Liver (tissue), 9 donors: ENCODE results near the gene TMEM204. TPM values are rescaled to one million over a fixed set of nuclear protein-coding genes. Genes with fewer than 3 reads are reported as not detected.

ENCODE experiments used
- DNase-seq: peaks from one replicate; pipeline ENCODE4 v3.0.0-alpha.2; 2017; ENCODE audit warnings: low spot score
- H3K27ac ChIP-seq, 2 donors: one replicate each; pipeline ENCODE4 v1.7.0; 2013; ENCODE audit warnings: inconsistent platforms in 2 of 2, low read length in 2 of 2, control low read depth in 1 of 2, low read depth in 1 of 2, mild to moderate bottlenecking in 1 of 2
- H3K27me3 ChIP-seq, 4 donors: one replicate each; pipeline versions ENCODE4 v1.6.1 to v1.7.0; 2013; ENCODE audit warnings: low read length in 3 of 4, inconsistent platforms in 1 of 4, mild to moderate bottlenecking in 1 of 4, moderate library complexity in 1 of 4; ENCODE audit not compliant: control insufficient read depth in 4 of 4, insufficient read depth in 4 of 4
- H3K36me3 ChIP-seq, 4 donors: one replicate each; pipeline versions ENCODE4 v1.6.1 to v1.7.0; 2013; ENCODE audit warnings: low read length in 3 of 4, mild to moderate bottlenecking in 3 of 4, low read depth in 1 of 4, moderate library complexity in 1 of 4; ENCODE audit not compliant: control insufficient read depth in 4 of 4, insufficient read depth in 3 of 4
- H3K4me1 ChIP-seq, 4 donors: one replicate each; pipeline versions ENCODE4 v1.6.1 to v1.7.0; 2013; ENCODE audit warnings: low read length in 3 of 4, mild to moderate bottlenecking in 3 of 4, moderate library complexity in 1 of 4; ENCODE audit not compliant: control insufficient read depth in 4 of 4, insufficient read depth in 4 of 4
- H3K4me3 ChIP-seq, 3 donors: one replicate each; pipeline versions ENCODE4 v1.6.1 to v1.7.0; 2013; ENCODE audit warnings: low read length in 3 of 3, control low read depth in 1 of 3, low read depth in 1 of 3, mild to moderate bottlenecking in 1 of 3
- H3K9ac ChIP-seq, 2 donors: one replicate each; pipeline ENCODE4 v1.7.0; 2013; ENCODE audit warnings: low read length in 2 of 2, mild to moderate bottlenecking in 2 of 2, moderate library complexity in 2 of 2, control low read depth in 1 of 2, low read depth in 1 of 2
- H3K9me3 ChIP-seq, 4 donors: one replicate each; pipeline versions ENCODE4 v1.6.1 to v1.7.0; 2013; ENCODE audit warnings: low read length in 3 of 4; ENCODE audit not compliant: control insufficient read depth in 4 of 4
- ATF3 ChIP-seq: IDR thresholded peaks from 2 replicates; pipeline ENCODE4 v1.6.1; 2016; ENCODE audit warnings: antibody characterized with exemption
- CTCF ChIP-seq: fragments of 150-350 bp; IDR thresholded peaks from 2 replicates; pipeline ENCODE4 v1.5.1; 2017; ENCODE audit warnings: improper control_type of control experiment, low read depth, low read length; ENCODE audit not compliant: missing input control
- EGR1 ChIP-seq, 2 donors: IDR thresholded peaks; 2 replicates each; pipeline ENCODE4 v1.6.1; 2016 to 2018; ENCODE audit warnings: antibody characterized with exemption in 2 of 2, low read depth in 2 of 2
- FOXA1 ChIP-seq: IDR thresholded peaks from 2 replicates; pipeline ENCODE4 v1.6.1; 2016; ENCODE audit warnings: antibody characterized with exemption
- FOXA2 ChIP-seq: IDR thresholded peaks from 2 replicates; pipeline ENCODE4 v1.6.1; 2016; ENCODE audit warnings: antibody characterized with exemption
- GABPA ChIP-seq, 2 donors: IDR thresholded peaks in 1 of 2; conservative IDR thresholded peaks in 1 of 2; 2 replicates each; pipeline ENCODE4 v1.6.1; 2016; ENCODE audit warnings: antibody characterized with exemption in 2 of 2, mild to moderate bottlenecking in 1 of 2, moderate library complexity in 1 of 2
- HNF4A ChIP-seq, 2 donors: conservative IDR thresholded peaks; 2 replicates each; pipeline ENCODE4 v1.6.1; 2016; ENCODE audit warnings: antibody characterized with exemption in 2 of 2, mild to moderate bottlenecking in 2 of 2
- HNF4G ChIP-seq: IDR thresholded peaks from 2 replicates; pipeline ENCODE4 v1.6.1; 2016; ENCODE audit warnings: antibody characterized with exemption
- JUND ChIP-seq, 2 donors: IDR thresholded peaks; 2 replicates each; pipeline ENCODE4 v1.6.1; 2016; ENCODE audit warnings: antibody characterized with exemption in 2 of 2
- MAX ChIP-seq: IDR thresholded peaks from 2 replicates; pipeline ENCODE4 v1.6.1; 2016; ENCODE audit warnings: antibody characterized with exemption
- NR2F2 ChIP-seq: IDR thresholded peaks from 2 replicates; pipeline ENCODE4 v1.6.1; 2016; ENCODE audit warnings: antibody characterized with exemption
- RAD21 ChIP-seq, 2 donors: IDR thresholded peaks; 2 replicates each; pipeline ENCODE4 v1.6.1; 2016; ENCODE audit warnings: antibody characterized with exemption in 2 of 2, mild to moderate bottlenecking in 2 of 2
- REST ChIP-seq: IDR thresholded peaks from 2 replicates; pipeline ENCODE4 v1.6.1; 2016; ENCODE audit warnings: antibody characterized with exemption, mild to moderate bottlenecking
- RXRA ChIP-seq, 2 donors: IDR thresholded peaks; 2 replicates each; pipeline ENCODE4 v1.6.1; 2017 to 2018; ENCODE audit warnings: antibody characterized with exemption in 2 of 2, mild to moderate bottlenecking in 1 of 2
- SP1 ChIP-seq: IDR thresholded peaks from 2 replicates; pipeline ENCODE4 v1.6.1; 2018; ENCODE audit warnings: antibody characterized with exemption, mild to moderate bottlenecking
- TAF1 ChIP-seq: conservative IDR thresholded peaks from 2 replicates; pipeline ENCODE4 v1.6.1; 2016; ENCODE audit warnings: antibody characterized with exemption, mild to moderate bottlenecking
- YY1 ChIP-seq: IDR thresholded peaks from 2 replicates; pipeline ENCODE4 v1.6.1; 2016; ENCODE audit warnings: antibody characterized with exemption, mild to moderate bottlenecking
- ZBTB33 ChIP-seq: IDR thresholded peaks from 2 replicates; pipeline ENCODE4 v1.6.1; 2016; ENCODE audit warnings: antibody characterized with exemption
- WGBS: extraction: QIAGEN DNeasy Blood & Tissue Kit; methylation state at CpG from one replicate; pipeline ENCODE4 v1.1.7; 2013; 5-methylcytosine and 5-hydroxymethylcytosine counted together
- polyA plus RNA-seq, 2 donors: library from polyadenylated mRNA; stranded (reverse) in 1 of 2; unstranded in 1 of 2; fragments of 200-250 nt in 1 of 2; fragments of >200 nt in 1 of 2; fragmentation: Nextera tagmentation in 1 of 2; extraction: Ambion mirVana in 1 of 2; gene quantifications; one replicate each; pipeline versions ENCODE4 v1.2.1 to v1.2.3, GENCODE V29; 2013 to 2015
- total RNA-seq, 2 donors: library from RNA; depleted of rRNA; stranded (reverse); fragments of >200 nt; gene quantifications; one replicate each; pipeline ENCODE4 v1.2.3, GENCODE V29; 2014
- donor health status: healthy.
- donor health status: healthy.
- donor health status: healthy.
- donor health status: healthy.
- donor health status: healthy.

Gene TMEM204
- total and polyA plus RNA-seq, 4 donors = 3.5 to 14.4 (median 10.7) TPM

GRCh38 chr16:1542533-1542932 lies 9.1 kb downstream of the TMEM204 start (continued):
- TF ChIP-seq EGR1 (IDR thresholded peaks at IDR 0.05; ENCODE audit: low read depth in 2 of 2) = no peak

DNA sequence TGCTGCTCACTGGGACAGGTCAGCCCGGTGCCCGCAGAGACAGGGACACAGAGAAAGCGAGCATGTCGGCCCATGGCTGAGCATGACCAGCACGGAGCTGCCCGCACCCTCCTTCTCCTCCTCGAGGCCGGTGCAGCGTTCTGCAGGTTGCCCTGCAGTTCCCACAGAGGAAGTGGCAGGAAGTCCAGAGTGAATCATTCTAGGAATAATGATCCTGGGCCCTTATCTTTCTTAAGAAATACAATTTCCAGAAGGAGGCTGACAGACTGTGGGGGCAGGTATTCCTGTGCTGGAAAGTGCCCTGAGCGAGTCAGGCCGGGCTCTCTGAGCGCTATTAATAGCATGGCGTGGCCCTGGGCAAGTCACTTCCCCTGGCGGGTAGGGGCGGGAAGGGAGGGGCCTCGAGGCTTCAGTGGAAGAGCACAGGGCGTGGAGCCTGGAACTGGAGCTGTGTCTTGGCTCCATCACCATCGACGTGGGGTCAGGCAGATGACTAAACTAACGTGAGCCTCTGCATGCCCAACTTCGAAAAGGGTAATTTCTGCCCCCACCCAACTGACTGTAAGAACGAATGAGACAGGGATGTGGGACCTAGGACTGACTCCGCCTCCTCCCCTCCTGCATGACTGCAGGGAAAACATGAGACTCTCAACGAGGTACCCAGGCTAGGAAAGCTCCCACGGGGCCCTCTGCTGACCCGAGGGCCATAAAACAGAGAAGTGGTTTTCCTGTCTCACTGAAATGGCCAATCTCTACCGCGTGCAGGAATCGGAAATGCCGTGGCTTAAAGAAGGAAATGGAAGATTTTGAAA lies 9.8 kb downstream of the TMEM204 start:
- Histone ChIP-seq H3K4me1 (peaks cover 2 to 28% (median 9%) of the 10 kb centered on the region in 4 donors), H3K9ac (no peak overlapping the region), H3K27ac (peak overlapping the region; percentile 61 to 66), H3K36me3 (no peaks in the 10 kb centered on the region), H3K27me3 (no peaks in the 10 kb centered on the region), H3K4me3 (no peak overlapping the region), H3K9me3 (no peaks in the 10 kb centered on the region)
- no peak for TF ChIP-seq RAD21 (IDR thresholded peaks at IDR 0.05)
- TF ChIP-seq GABPA (IDR thresholded peaks at IDR 0.05 in 1 of 2, conservative IDR thresholded peaks at IDR 0.05 in 1 of 2) = no peak
- peak; percentile 11 for TF ChIP-seq REST
- TF ChIP-seq TAF1 = no peak
- no peak for TF ChIP-seq HNF4A (conservative IDR thresholded peaks at IDR 0.05)
- TF ChIP-seq MAX = peak; percentile 34
- TF ChIP-seq NR2F2 = peak; percentile 64
- no peak for TF ChIP-seq RXRA (IDR thresholded peaks at IDR 0.05)
- TF ChIP-seq YY1 = peak; percentile 26
- no peak for TF ChIP-seq HNF4G
- TF ChIP-seq CTCF = no peak
- no peak for TF ChIP-seq ATF3
- TF ChIP-seq EGR1 (IDR thresholded peaks at IDR 0.05; ENCODE audit: low read depth in 2 of 2) = no peak
- TF ChIP-seq FOXA2 = no peak
- peak; percentile 32 for TF ChIP-seq SP1
- no peak for TF ChIP-seq JUND (IDR thresholded peaks at IDR 0.05)
- no peak for TF ChIP-seq ZBTB33
- TF ChIP-seq FOXA1 = no peak
- DNase-seq = no peak
- 67% methylated on average over 30 of the region's 30 CpGs for WGBS
